Small intestine (tissue), 7 donors: ENCODE measurements around the gene COL8A1. TPM values are rescaled to one million over a fixed set of nuclear protein-coding genes. Genes with fewer than 3 reads are reported as not detected.
A peak's percentile ranks its signal among the peaks of the same experiment; 100 is the strongest.

Source experiments
- DNase-seq, 2 donors: peaks; one replicate each; pipeline versions ENCODE4 v3.0.0 to v3.0.0-alpha.2; 2013
- FAIRE-seq: peaks from 2 replicates; lab custom pipeline; 2012; peaks lifted over from hg19 to GRCh38; lab: Jason Lieb, UNC
- H3K27ac ChIP-seq, 3 donors: one replicate each; pipeline ENCODE4 v1.5.1; 2013; ENCODE audit warnings: low read length in 2 of 3, mild to moderate bottlenecking in 2 of 3, control low read depth in 1 of 3, inconsistent platforms in 1 of 3, low read depth in 1 of 3, moderate library complexity in 1 of 3
- H3K27me3 ChIP-seq, 3 donors: one replicate each; pipeline ENCODE4 v1.6.1; 2013; ENCODE audit warnings: low read length in 3 of 3, inconsistent platforms in 1 of 3; ENCODE audit not compliant: control insufficient read depth in 3 of 3, insufficient read depth in 3 of 3
- H3K36me3 ChIP-seq, 3 donors: one replicate each; pipeline ENCODE4 v1.6.1; 2013; ENCODE audit warnings: low read length in 3 of 3, inconsistent platforms in 1 of 3, low read depth in 1 of 3, mild to moderate bottlenecking in 1 of 3, moderate library complexity in 1 of 3; ENCODE audit not compliant: control insufficient read depth in 3 of 3, insufficient read depth in 2 of 3
- H3K4me1 ChIP-seq, 3 donors: one replicate each; pipeline ENCODE4 v1.6.1; 2013; ENCODE audit warnings: low read length in 2 of 3, inconsistent platforms in 1 of 3, low read depth in 1 of 3, mild to moderate bottlenecking in 1 of 3, moderate library complexity in 1 of 3; ENCODE audit not compliant: control insufficient read depth in 3 of 3, insufficient read depth in 2 of 3
- H3K4me3 ChIP-seq, 3 donors: one replicate each; pipeline ENCODE4 v1.5.1; 2013; ENCODE audit warnings: low read length in 3 of 3, control low read depth in 1 of 3, inconsistent platforms in 1 of 3, low read depth in 1 of 3, mild to moderate bottlenecking in 1 of 3, moderate library complexity in 1 of 3
- H3K9me3 ChIP-seq, 2 donors: one replicate each; pipeline ENCODE4 v1.6.1; 2013; ENCODE audit warnings: low read depth in 1 of 2, low read length in 1 of 2; ENCODE audit not compliant: control insufficient read depth in 2 of 2, insufficient read depth in 1 of 2
- WGBS, 3 donors: extraction: QIAGEN DNeasy Blood & Tissue Kit; methylation state at CpG; one replicate each; pipeline ENCODE4 v1.1.7; 2013; 5-methylcytosine and 5-hydroxymethylcytosine counted together
- polyA plus RNA-seq, 4 donors: library from polyadenylated mRNA; stranded (reverse) in 3 of 4; unstranded in 1 of 4; fragments of 200-250 nt in 3 of 4; fragments of 120-200 nt in 1 of 4; gene quantifications; one replicate each; pipeline versions ENCODE4 v1.2.1 to v1.2.3, GENCODE V29; 2013
- donor health status: healthy with polysubstance abuse.
- donor health status: control.
- donor health status: control.
- donor health status: Bipolar disorder and iron deficiency.
- donor health status: healthy.

COL8A1 gene
- polyA plus RNA-seq, 4 donors = 0.21 to 4.5 (median 0.25) TPM

DNA sequence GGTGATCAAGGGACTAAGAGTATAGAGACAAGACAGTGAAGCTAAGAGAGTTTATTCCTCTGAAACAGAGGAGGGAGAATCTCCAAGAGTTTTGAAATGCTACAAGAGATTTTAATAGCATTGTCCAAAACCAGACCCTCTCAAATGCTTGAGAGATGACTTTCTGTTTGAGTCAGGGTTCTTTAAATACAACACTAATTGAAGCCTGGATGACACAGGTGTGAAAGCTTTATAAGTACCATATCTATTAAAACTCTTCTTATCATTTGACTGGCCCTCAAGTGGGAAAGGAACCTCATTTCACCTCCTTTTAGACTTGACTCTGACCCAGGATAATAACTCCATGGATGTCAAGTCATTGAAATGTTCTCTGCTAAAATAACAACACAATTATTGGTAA is 5.6 kb downstream of the COL8A1 start:
- DNase-seq (no peak), FAIRE-seq (no peak)
- Histone ChIP-seq H3K4me1 (no peaks in the 10 kb centered on the region), H3K9me3 (no peaks in the 10 kb centered on the region), H3K36me3 (no peaks in the 10 kb centered on the region), H3K27ac (no peak overlapping the region), H3K27me3 (peaks cover 0 to 14% (median 0%) of the 10 kb centered on the region in 3 donors), H3K4me3 (no peak overlapping the region)

DNA sequence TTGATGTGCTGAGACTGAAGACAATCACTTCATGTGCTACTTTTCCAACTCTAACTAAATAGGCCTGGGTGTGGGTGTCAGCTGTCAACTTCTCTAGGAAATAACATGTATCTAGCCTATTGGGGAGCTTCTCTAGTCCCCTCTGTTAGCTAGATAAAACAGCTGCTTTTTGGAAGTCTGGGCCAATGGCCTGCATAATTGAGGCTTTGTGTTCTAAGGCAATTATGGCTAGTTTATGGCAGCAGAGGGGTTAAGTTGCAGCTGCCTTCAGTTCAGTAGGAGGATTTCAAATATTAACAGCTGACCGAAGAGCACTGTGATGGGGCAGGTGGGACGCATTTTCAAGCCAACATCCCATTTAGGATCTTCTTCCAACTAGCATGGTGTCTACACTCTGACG is 6.4 kb downstream of the COL8A1 start:
- no peaks in the 10 kb centered on the region for H3K4me1 ChIP-seq
- FAIRE-seq = no peak
- no peak overlapping the region for H3K4me3 ChIP-seq
- DNase-seq = no peak
- no peaks in the 10 kb centered on the region for H3K9me3 ChIP-seq
- H3K27me3 ChIP-seq = peaks cover 0 to 9% (median 0%) of the 10 kb centered on the region in 3 donors
- no peaks in the 10 kb centered on the region for H3K36me3 ChIP-seq
- no peak overlapping the region for H3K27ac ChIP-seq
- WGBS, 3 donors = 68 to 87% (median 87%) methylated on average over 3 of the region's 3 CpGs

DNA sequence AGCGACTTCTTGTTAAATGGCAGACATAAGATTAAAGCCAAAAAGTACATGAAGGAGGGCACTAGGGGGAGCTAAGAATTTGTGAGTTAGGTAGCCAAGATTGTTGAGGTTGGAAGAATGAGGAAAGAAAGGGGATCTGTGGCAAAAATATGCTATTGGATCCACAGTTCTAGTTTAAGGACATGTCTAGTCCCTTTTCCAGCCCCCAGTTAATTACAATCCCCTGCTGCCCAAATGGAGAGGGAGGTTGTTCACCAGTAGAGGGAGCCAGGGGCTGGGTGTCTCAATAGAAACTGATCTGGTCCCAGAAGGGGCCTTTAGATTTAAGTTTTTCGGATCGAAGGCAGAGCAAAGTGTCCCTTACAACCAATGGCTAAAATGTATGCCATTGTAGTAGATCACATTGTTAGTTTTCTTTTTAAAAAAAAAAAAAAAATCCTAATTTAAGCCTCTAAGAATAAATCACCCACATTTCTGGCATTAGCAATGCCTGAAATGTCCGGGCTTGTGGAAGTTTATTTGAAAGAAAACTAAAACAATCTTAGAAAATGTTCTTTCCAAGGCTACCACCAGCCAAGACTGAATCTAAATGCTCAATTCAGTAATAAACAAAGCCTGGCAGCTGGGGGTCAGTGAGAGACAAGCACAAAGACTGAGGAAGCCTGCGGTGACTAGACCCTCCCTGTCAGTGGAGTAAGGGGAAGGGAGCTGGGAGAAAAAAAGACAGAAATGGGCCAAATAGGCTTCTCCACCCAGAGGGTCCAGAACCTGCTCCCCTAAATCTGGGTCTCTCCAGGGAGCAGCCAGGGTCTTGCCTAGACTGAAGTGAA is 7.1 kb downstream of the COL8A1 start:
- H3K4me1 ChIP-seq = no peaks in the 10 kb centered on the region
- no peak overlapping the region for H3K27ac ChIP-seq
- H3K9me3 ChIP-seq = no peaks in the 10 kb centered on the region
- FAIRE-seq (no peak), DNase-seq (no peak)
- no peak overlapping the region for H3K4me3 ChIP-seq
- peaks cover 0 to 4% (median 0%) of the 10 kb centered on the region in 3 donors for H3K27me3 ChIP-seq
- H3K36me3 ChIP-seq = no peaks in the 10 kb centered on the region
- 65 to 81% (median 74%) methylated on average over 5 of the region's 5 CpGs for WGBS, 3 donors

DNA sequence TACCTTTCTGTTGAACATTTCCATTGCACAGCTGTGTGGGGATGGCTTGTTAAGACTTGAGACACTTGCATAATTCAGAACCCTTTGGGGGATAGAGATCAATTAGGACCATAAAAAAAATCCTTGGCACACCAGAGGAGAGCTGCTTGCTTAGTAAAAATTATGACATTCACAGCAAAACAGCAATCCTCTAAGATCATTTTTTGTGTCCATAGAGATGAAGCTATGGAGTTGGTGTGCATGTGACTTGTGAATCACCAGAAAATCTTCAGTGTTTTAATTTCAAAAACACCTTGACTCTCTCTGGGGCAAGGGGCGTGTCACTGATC is 7.7 kb downstream of the COL8A1 start:
- H3K27me3 ChIP-seq = no peaks in the 10 kb centered on the region
- H3K4me3 ChIP-seq = no peak overlapping the region
- H3K9me3 ChIP-seq = no peaks in the 10 kb centered on the region
- 66 to 75% (median 71%) methylated on average over 1 of the region's 1 CpG for WGBS, 3 donors
- H3K27ac ChIP-seq = no peak overlapping the region
- DNase-seq (no peak), FAIRE-seq (no peak)
- no peaks in the 10 kb centered on the region for H3K4me1 ChIP-seq
- H3K36me3 ChIP-seq = no peaks in the 10 kb centered on the region

DNA sequence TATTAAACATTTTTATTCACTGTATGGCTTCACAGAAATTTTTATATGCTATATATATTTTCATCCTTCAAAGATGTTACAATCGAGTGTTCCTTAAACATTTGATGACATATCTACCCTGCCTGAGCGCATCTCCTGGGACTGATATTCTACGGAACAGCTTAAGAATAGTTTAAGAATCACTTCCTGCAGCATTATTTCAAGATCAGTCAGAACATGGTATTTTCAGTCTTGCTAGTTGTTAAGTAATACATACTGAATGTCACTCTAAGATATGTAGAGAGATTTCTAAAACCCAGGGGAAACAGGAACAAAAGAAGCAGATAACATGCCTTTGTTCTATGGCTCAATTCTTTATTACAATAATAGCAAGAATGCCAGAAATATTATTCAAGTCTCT is 8.7 kb downstream of the COL8A1 start:
- no peaks in the 10 kb centered on the region for H3K36me3 ChIP-seq
- no peaks in the 10 kb centered on the region for H3K4me1 ChIP-seq
- H3K4me3 ChIP-seq = no peak overlapping the region
- DNase-seq (no peak), FAIRE-seq (no peak)
- 78 to 80% (median 79%) methylated on average over 3 of the region's 3 CpGs for WGBS, 3 donors
- H3K9me3 ChIP-seq = no peaks in the 10 kb centered on the region
- no peak overlapping the region for H3K27ac ChIP-seq
- H3K27me3 ChIP-seq = no peaks in the 10 kb centered on the region

DNA sequence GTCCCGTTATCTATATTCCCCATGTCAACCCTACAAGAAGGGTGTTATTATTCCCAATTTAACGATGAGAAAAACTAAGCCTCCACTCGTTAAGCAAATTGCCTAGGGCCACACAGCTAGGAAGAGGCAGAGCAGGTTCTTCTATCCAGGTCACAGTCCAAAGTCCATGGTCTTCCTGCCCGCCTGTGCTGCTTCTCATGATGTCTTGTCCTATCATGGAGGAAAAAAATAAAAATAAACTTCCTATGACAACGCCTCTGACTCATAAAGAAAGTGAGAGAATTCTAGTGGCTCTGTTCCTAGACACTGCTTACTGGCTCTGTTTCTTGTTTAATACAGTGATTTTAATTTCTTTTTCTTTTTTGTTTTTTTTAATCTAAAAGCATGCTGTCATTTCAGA is 9.7 kb downstream of the COL8A1 start:
- no peaks in the 10 kb centered on the region for H3K9me3 ChIP-seq
- no peak for FAIRE-seq
- no peaks in the 10 kb centered on the region for H3K4me1 ChIP-seq
- no peak overlapping the region for H3K27ac ChIP-seq
- no peaks in the 10 kb centered on the region for H3K36me3 ChIP-seq
- H3K4me3 ChIP-seq = no peak overlapping the region
- peak; percentile 12 to 57 for DNase-seq
- H3K27me3 ChIP-seq = no peaks in the 10 kb centered on the region
- WGBS, 3 donors = 17 to 45% (median 35%) methylated on average over 5 of the region's 5 CpGs

DNA sequence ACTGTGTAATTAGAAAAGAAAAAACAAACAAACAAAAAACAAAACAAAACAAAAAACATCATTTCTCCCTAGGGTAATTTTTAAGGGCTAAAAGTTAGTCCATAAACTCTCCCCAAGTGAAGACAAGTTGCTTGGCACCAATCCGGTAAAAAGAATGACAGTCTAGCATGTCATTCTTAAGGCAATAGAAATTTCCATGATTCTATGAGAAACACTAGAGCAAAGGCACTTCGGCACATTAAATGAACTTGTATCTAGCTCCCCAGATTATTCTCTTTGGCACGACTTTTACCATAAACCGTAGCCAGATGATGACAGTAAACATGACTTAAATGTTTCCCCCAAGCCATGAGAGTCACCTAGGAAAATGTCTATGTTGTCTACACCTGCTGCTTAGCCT is 10.1 kb downstream of the COL8A1 start:
- FAIRE-seq = no peak
- Histone ChIP-seq H3K27ac (no peak overlapping the region), H3K4me3 (no peak overlapping the region), H3K27me3 (no peaks in the 10 kb centered on the region), H3K36me3 (no peaks in the 10 kb centered on the region), H3K4me1 (no peaks in the 10 kb centered on the region), H3K9me3 (no peaks in the 10 kb centered on the region)
- 70 to 86% (median 76%) methylated on average over 4 of the region's 4 CpGs for WGBS, 3 donors
- DNase-seq = no peak

DNA sequence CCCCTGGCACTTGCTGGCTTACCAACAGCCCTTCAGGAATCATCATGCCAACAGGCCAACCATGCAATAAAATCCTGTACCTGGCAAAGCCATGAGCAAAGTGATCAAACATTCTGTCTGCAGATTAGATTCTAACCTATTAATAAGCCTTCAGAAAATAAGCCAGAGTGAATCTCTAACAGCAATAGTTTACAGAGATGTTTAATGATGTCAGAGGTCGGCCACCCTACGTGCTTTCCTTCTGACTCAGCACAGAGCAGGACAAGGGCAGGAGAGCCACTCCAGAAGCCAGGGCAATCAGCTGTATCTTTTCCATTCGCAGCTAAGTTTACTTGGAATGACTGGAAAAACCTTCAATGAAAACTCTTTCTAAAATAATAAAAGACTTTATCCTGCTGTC is 13.1 kb downstream of the COL8A1 start:
- H3K27me3 ChIP-seq = no peaks in the 10 kb centered on the region
- H3K27ac ChIP-seq = no peak overlapping the region
- no peak overlapping the region for H3K4me3 ChIP-seq
- no peak for FAIRE-seq
- DNase-seq = peak in 1 of 2 donors; percentile 16
- H3K36me3 ChIP-seq = no peaks in the 10 kb centered on the region
- 16 to 30% (median 30%) methylated on average over 3 of the region's 3 CpGs for WGBS, 3 donors
- no peaks in the 10 kb centered on the region for H3K4me1 ChIP-seq
- no peaks in the 10 kb centered on the region for H3K9me3 ChIP-seq

DNA sequence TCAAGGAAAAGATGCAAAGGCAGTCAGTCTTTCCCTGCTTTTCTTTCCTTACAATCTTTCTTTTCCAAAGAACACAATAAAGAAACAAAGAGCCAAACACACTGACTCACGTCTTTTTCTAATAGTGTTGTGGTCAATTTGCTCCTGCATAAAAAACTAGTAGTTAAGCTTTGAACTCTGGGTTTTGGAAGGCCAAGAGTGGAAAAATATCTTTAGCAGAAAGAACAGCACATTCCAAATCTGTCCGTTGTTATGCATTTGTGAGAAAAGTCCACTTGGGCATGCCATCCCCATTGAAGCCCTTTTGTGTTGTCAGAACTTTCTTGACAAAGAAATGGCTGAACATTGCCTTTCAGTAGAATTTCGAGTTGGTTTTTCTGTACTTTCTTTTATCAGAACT is 18.2 kb downstream of the COL8A1 start:
- Histone ChIP-seq H3K27ac (no peak overlapping the region), H3K27me3 (no peaks in the 10 kb centered on the region), H3K36me3 (no peaks in the 10 kb centered on the region), H3K4me3 (no peak overlapping the region), H3K4me1 (no peaks in the 10 kb centered on the region), H3K9me3 (no peaks in the 10 kb centered on the region)
- FAIRE-seq = no peak
- DNase-seq = no peak
- 53 to 70% (median 54%) methylated on average over 3 of the region's 3 CpGs for WGBS, 3 donors
